ENCODE measurements around the gene MAPKAPK3. TPM values are rescaled to one million over a fixed set of nuclear protein-coding genes. Genes with fewer than 3 reads are reported as not detected.
A peak's percentile ranks its signal among the peaks of the same experiment; 100 is the strongest.

Gene MAPKAPK3
- total RNA-seq, 1 donor from 2014 or later, result 359 TPM

- DNase-seq, result peak; percentile 76
- Histone ChIP-seq H3K4me1 (peaks cover 75% of the 10 kb centered on the region), H3K27me3 (ENCODE audit: low read depth) (no peaks in the 10 kb centered on the region), H3K9me3 (replicated peaks) (no peaks in the 10 kb centered on the region), H3K27ac (replicated peaks) (peak overlapping the region; percentile 98), H3K4me3 (peak overlapping the region; percentile 96), H3K36me3 (no peaks in the 10 kb centered on the region)
- peak; percentile 100 for TF ChIP-seq CTCF (IDR thresholded peaks at IDR 0.05; ENCODE audit: borderline replicate concordance)
- intact Hi-C loops (cut with micrococcal nuclease), result loop anchor here (2.0 kb wide), 1 partner anchor 45 kb away; no protein-coding TSS in a partner anchor
Measured at GRCh38 chr3:50616003-50616769, 765 bp upstream of the MAPKAPK3 start.

DNA sequence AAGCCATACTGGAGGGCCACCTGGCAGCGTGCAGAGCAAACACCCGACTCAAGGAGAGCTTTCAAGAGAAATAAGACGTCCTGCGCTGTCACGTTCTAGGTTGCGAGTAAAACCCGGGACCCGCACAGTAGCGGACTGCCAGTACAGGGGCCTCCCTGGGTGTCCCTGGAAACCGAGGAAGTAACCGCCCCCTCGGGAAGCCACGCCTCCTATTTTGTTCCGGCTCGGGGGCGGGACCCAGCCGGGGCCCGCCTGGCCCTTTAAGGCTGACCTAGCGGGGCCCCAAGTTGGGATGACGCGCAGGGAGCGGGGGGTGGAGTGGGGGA is 218 bp upstream of the MAPKAPK3 start:
- Histone ChIP-seq H3K27ac (replicated peaks) (peak overlapping the region; percentile 98), H3K9me3 (replicated peaks) (no peaks in the 10 kb centered on the region), H3K4me3 (peak overlapping the region; percentile 96), H3K4me1 (peaks cover 76% of the 10 kb centered on the region), H3K36me3 (no peaks in the 10 kb centered on the region), H3K27me3 (ENCODE audit: low read depth) (no peaks in the 10 kb centered on the region)
- DNase-seq, result peak; percentile 94
- TF ChIP-seq CTCF (IDR thresholded peaks at IDR 0.05; ENCODE audit: borderline replicate concordance), result no peak
- intact Hi-C loops (cut with micrococcal nuclease), result loop anchor here (2.0 kb wide), 1 partner anchor 46 kb away; no protein-coding TSS in a partner anchor

DNA sequence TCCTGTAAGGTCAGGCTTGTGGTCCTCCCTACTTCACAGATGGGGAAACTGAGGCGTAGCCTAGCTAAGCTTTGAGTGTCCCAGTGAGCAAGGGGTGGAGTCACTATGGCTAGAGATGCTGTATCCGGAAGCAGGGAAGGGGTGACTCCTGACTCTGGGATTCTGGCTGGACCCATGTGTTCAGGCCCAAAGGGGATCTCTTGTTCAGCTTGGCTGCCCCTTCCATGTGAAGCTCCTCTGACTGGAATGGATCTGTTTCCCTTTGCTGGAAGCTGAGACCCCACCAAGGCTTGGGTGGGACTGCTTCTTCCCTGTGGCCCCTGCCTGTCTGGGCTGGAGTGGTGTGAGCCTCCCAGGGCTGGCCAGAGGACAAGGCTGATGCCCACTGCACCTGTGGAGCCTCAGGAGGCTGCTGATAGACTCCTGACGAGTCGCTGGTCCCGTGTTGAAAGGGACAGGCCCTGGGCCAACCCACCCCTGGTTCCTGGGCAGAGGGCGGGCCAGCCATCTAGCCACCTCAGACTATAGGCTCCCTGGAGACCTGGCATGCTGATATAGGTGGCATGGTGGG is 1.0 kb downstream of the MAPKAPK3 start:
- H3K27ac ChIP-seq (replicated peaks), result peak overlapping the region; percentile 98
- TF ChIP-seq CTCF (IDR thresholded peaks at IDR 0.05; ENCODE audit: borderline replicate concordance), result no peak

DNA sequence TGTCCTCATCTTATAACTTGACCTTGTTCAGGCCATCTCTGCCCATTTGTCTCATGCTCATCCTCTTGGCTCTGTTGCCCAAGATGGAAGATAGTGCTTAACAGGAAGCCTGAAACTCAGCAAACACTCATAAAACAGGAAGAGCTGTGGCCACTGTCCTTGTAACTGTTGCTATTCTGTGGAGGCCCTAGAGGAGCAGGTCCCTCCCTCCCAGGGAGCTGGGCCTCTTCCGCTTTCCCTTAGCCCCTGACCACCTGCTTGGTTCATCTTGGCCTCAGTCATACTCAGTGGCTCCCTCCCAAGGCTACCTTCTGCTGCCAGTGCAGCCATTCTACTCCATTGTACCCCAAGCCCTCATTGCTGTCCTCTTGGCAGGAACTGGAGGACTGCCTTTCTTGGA is 3.5 kb downstream of the MAPKAPK3 start:
- peaks cover 3% of the 10 kb centered on the region for H3K36me3 ChIP-seq
- no peak for TF ChIP-seq CTCF (IDR thresholded peaks at IDR 0.05; ENCODE audit: borderline replicate concordance)
- peaks cover 93% of the 10 kb centered on the region for H3K4me1 ChIP-seq
- no peaks in the 10 kb centered on the region for H3K27me3 ChIP-seq (ENCODE audit: low read depth)
- no peaks in the 10 kb centered on the region for H3K9me3 ChIP-seq (replicated peaks)
- intact Hi-C loops (cut with micrococcal nuclease), result no loop called here
- H3K27ac ChIP-seq (replicated peaks), result peak overlapping the region; percentile 98
- H3K4me3 ChIP-seq, result peak overlapping the region; percentile 96
- no peak for DNase-seq

More for the DNA sequence above, 1.0 kb downstream of the MAPKAPK3 start:
- peak; percentile 73 for DNase-seq
- peaks cover 79% of the 10 kb centered on the region for H3K4me1 ChIP-seq
- H3K27me3 ChIP-seq (ENCODE audit: low read depth), result no peaks in the 10 kb centered on the region
- intact Hi-C loops (cut with micrococcal nuclease), result loop anchor here (2.0 kb wide), 1 partner anchor 47 kb away; no protein-coding TSS in a partner anchor
- H3K36me3 ChIP-seq, result no peaks in the 10 kb centered on the region
- H3K9me3 ChIP-seq (replicated peaks), result no peaks in the 10 kb centered on the region
- H3K4me3 ChIP-seq, result peak overlapping the region; percentile 96

DNA sequence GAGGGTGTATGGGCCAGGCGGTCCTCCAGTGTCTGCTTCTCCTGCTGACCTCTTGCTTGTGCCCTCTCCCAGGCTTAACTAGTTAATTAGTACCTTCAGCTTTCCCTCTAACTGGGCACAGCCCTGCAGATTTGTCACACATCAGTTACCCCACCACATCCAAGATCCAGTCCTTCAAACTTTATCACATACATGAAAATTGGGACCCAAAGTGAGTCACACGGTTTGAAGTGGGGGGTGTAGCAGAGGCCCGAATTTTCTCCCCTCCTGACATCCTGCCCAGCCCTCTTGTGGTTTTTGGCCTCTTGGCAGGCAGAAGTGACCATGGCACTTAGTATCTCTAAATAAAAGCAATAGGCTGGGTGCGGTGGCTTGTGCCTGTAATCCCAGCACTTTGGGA is 3.9 kb downstream of the MAPKAPK3 start:
- DNase-seq, result no peak
- H3K4me3 ChIP-seq, result peak overlapping the region; percentile 96
- peaks cover 94% of the 10 kb centered on the region for H3K4me1 ChIP-seq

More for the DNA sequence above, 3.9 kb downstream of the MAPKAPK3 start:
- no peaks in the 10 kb centered on the region for H3K9me3 ChIP-seq (replicated peaks)
- no peaks in the 10 kb centered on the region for H3K27me3 ChIP-seq (ENCODE audit: low read depth)
- H3K27ac ChIP-seq (replicated peaks), result peak overlapping the region; percentile 98
- H3K36me3 ChIP-seq, result peaks cover 3% of the 10 kb centered on the region
- intact Hi-C loops (cut with micrococcal nuclease), result no loop called here
- TF ChIP-seq CTCF (IDR thresholded peaks at IDR 0.05; ENCODE audit: borderline replicate concordance), result no peak

All from left ventricle myocardium inferior (tissue), 1 donor.